H1 (cell line): ENCODE results near the gene ZBTB20.

Experiments
- BCL11A ChIP-seq, 2 experiments: IDR thresholded peaks; one replicate each; pipeline ENCODE4 v1.6.1; 2011; ENCODE audit warnings: low read depth in 2 of 2, low read length in 2 of 2, mild to moderate bottlenecking in 2 of 2
- CHD1 ChIP-seq: IDR thresholded peaks from 2 replicates; pipeline ENCODE4 v1.6.1; 2012; ENCODE audit warnings: low read depth, low read length, improper control_type of control experiment
- TF ChIP-seq, protein P1 (sequence below): IDR thresholded peaks from 2 replicates; pipeline ENCODE4 v1.6.1; 2011; ENCODE audit warnings: low read length, improper control_type of control experiment
- TF ChIP-seq, protein P2 (sequence below), 3 experiments: IDR thresholded peaks; 1 replicate in 2 of 3; 2 replicates in 1 of 3; pipeline versions ENCODE4 v1.5.1 to v1.6.1; 2011; ENCODE audit warnings: low read length in 3 of 3, mild to moderate bottlenecking in 3 of 3, inconsistent platforms in 2 of 3, low read depth in 1 of 3, moderate library complexity in 1 of 3; ENCODE audit not compliant: insufficient read depth in 1 of 3; ENCODE audit errors: control extremely low read depth in 1 of 3

DNA sequence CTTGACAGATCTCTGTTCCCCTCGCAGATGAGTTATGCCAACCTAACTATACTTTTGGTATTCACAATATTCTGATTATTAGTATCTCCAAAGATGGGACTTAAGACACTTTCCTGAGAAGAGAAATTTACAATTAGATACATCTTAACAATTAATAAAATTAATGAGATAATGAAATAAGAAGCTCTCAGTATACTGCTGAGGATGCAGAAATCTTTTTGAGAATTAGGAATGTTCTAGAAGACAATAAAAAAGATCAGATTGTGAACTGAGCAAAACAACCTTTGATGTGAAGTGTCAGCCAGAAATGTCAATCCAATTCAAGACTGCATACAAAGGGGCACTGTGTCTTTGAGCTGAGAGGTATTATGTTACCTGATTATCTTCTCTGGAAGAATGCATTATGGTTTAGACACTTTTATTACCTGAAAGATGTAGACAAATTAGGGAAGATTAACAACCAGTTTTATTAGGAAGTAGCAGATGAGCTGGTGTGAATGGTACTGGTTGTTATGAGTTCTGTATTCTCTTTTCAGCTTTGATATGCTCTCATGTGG, 590.4 kb downstream of the ZBTB20 start:
- no peak for TF ChIP-seq BCL11A (IDR thresholded peaks at IDR 0.05; ENCODE audit: low read depth in 2 of 2, low read length in 2 of 2)
- no peak for TF ChIP-seq CHD1
- TF ChIP-seq, protein P1, sequence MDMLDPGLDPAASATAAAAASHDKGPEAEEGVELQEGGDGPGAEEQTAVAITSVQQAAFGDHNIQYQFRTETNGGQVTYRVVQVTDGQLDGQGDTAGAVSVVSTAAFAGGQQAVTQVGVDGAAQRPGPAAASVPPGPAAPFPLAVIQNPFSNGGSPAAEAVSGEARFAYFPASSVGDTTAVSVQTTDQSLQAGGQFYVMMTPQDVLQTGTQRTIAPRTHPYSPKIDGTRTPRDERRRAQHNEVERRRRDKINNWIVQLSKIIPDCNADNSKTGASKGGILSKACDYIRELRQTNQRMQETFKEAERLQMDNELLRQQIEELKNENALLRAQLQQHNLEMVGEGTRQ, result no peak
- TF ChIP-seq, protein P2, sequence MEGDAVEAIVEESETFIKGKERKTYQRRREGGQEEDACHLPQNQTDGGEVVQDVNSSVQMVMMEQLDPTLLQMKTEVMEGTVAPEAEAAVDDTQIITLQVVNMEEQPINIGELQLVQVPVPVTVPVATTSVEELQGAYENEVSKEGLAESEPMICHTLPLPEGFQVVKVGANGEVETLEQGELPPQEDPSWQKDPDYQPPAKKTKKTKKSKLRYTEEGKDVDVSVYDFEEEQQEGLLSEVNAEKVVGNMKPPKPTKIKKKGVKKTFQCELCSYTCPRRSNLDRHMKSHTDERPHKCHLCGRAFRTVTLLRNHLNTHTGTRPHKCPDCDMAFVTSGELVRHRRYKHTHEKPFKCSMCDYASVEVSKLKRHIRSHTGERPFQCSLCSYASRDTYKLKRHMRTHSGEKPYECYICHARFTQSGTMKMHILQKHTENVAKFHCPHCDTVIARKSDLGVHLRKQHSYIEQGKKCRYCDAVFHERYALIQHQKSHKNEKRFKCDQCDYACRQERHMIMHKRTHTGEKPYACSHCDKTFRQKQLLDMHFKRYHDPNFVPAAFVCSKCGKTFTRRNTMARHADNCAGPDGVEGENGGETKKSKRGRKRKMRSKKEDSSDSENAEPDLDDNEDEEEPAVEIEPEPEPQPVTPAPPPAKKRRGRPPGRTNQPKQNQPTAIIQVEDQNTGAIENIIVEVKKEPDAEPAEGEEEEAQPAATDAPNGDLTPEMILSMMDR (IDR thresholded peaks at IDR 0.05; ENCODE audit: control extremely low read depth in 1 of 3, insufficient read depth in 1 of 3, low read depth in 1 of 3, low read length in 3 of 3), result no peak
